GM23338 (cell line): ENCODE measurements around the gene CABLES1. TPM values are rescaled to one million over a fixed set of nuclear protein-coding genes. Genes with fewer than 3 reads are reported as not detected.

Experiments used
- ATAC-seq: fragments of 200-7000 bp; cut with Tn5 transposase; 3 replicates; pipeline ENCODE4 v1.9.1; 2020
- DNase-seq: peaks from one replicate; pipeline ENCODE4 v3.0.0-alpha.2; 2015; ENCODE audit warnings: low spot score
- H2AFZ ChIP-seq: fragments of 200-600 bp; sonication (generic); 2 replicates; pipeline ENCODE4 v1.8.0; 2016; ENCODE audit warnings: antibody characterized with exemption, mild to moderate bottlenecking, moderate library complexity
- H3F3A ChIP-seq: fragments of 200-600 bp; sonication (generic); replicated peaks from 2 replicates; pipeline ENCODE4 v1.8.0; 2017; ENCODE audit warnings: antibody characterized with exemption, mixed run types, low read depth
- H3K27ac ChIP-seq: fragments of 200-600 bp; sonication (generic); 2 replicates; pipeline ENCODE4 v1.6.1; 2016; ENCODE audit warnings: low read depth
- H3K27me3 ChIP-seq: fragments of 200-600 bp; sonication (generic); 2 replicates; pipeline ENCODE4 v1.8.0; 2016; ENCODE audit warnings: mild to moderate bottlenecking, mixed run types, moderate library complexity; ENCODE audit not compliant: insufficient read depth
- H3K36me3 ChIP-seq: fragments of 200-600 bp; sonication (generic); 2 replicates; pipeline ENCODE4 v1.8.0; 2016; ENCODE audit warnings: mild to moderate bottlenecking; ENCODE audit not compliant: insufficient read depth
- H3K4me1 ChIP-seq: fragments of 200-600 bp; sonication (generic); 2 replicates; pipeline ENCODE4 v1.8.0; 2016; ENCODE audit warnings: mild to moderate bottlenecking, moderate library complexity; ENCODE audit not compliant: insufficient read depth
- H3K4me2 ChIP-seq: fragments of 200-600 bp; sonication (generic); 2 replicates; pipeline ENCODE4 v1.7.1; 2017; ENCODE audit warnings: mixed run types
- H3K4me3 ChIP-seq: fragments of 200-600 bp; sonication (generic); 2 replicates; pipeline ENCODE4 v1.6.1; 2016; ENCODE audit warnings: mixed run types
- H3K79me2 ChIP-seq: fragments of 200-600 bp; sonication (generic); replicated peaks from 2 replicates; pipeline ENCODE4 v1.8.0; 2017; ENCODE audit warnings: mild to moderate bottlenecking; ENCODE audit not compliant: insufficient read depth
- H3K9me2 ChIP-seq: fragments of 200-600 bp; sonication (generic); 2 replicates; pipeline ENCODE4 v1.8.0; 2017; ENCODE audit not compliant: insufficient read depth
- H4K20me1 ChIP-seq: fragments of 200-600 bp; sonication (generic); replicated peaks from 2 replicates; pipeline ENCODE4 v1.8.0; 2017; ENCODE audit warnings: mild to moderate bottlenecking; ENCODE audit not compliant: insufficient read depth
- H3K27ac Mint-ChIP-seq: 2 replicates; pipeline ENCODE4 v1.8.0; 2020; ENCODE audit warnings: inconsistent platforms, mild to moderate bottlenecking, moderate library complexity, mixed read lengths
- H3K27me3 Mint-ChIP-seq: 3 replicates; pipeline ENCODE4 v1.8.0; 2022; ENCODE audit warnings: low read depth, mild to moderate bottlenecking, moderate library complexity, mixed read lengths, inconsistent platforms; ENCODE audit not compliant: insufficient read depth, poor library complexity
- H3K36me3 Mint-ChIP-seq: 3 replicates; pipeline ENCODE4 v1.8.0; 2021; ENCODE audit warnings: low read depth, mild to moderate bottlenecking, inconsistent platforms, moderate library complexity, mixed read lengths
- H3K4me1 Mint-ChIP-seq: 3 replicates; pipeline ENCODE4 v1.8.0; 2020; ENCODE audit warnings: mild to moderate bottlenecking, inconsistent platforms, mixed read lengths
- H3K4me3 Mint-ChIP-seq: 3 replicates; pipeline ENCODE4 v1.8.0; 2021; ENCODE audit warnings: moderate library complexity, mild to moderate bottlenecking, inconsistent platforms, mixed read lengths
- H3K9me3 Mint-ChIP-seq: 3 replicates; pipeline ENCODE4 v1.8.0; 2020; ENCODE audit warnings: moderate library complexity, mild to moderate bottlenecking, inconsistent platforms, mixed read lengths
- CREB1 ChIP-seq: fragments of 250-450 bp; sonication (Bioruptor Pico); IDR thresholded peaks from 2 replicates; pipeline ENCODE4 v1.5.0; 2020; ENCODE audit warnings: low read depth, mild to moderate bottlenecking, moderate library complexity
- EZH2 ChIP-seq: fragments of 200-600 bp; sonication (generic); IDR thresholded peaks from one replicate; pipeline ENCODE4 v1.8.0; 2017; ENCODE audit warnings: antibody characterized with exemption, mild to moderate bottlenecking, low read depth; ENCODE audit not compliant: unreplicated experiment
- EZH2phosphoT487 ChIP-seq: fragments of 200-600 bp; sonication (generic); IDR thresholded peaks from one replicate; pipeline ENCODE4 v1.8.1; 2018; ENCODE audit warnings: antibody characterized with exemption; ENCODE audit not compliant: unreplicated experiment
- polyA plus RNA-seq: library from polyadenylated mRNA; unstranded; fragments of >200 nt; fragmentation: Nextera tagmentation; extraction: Ambion mirVana; gene quantifications from 2 replicates; pipeline ENCODE4 v1.2.1, GENCODE V29; 2016
- total RNA-seq: library from RNA; depleted of rRNA; stranded (reverse); fragments of >200 nt; shearing (Covaris generic); gene quantifications from 2 replicates; pipeline ENCODE4 v1.2.3, GENCODE V29; 2014
- TF ChIP-seq, protein P1 (sequence below): fragments of 250-450 bp; sonication (Bioruptor Pico); IDR thresholded peaks from 2 replicates; pipeline ENCODE4 v1.5.0; 2020; ENCODE audit warnings: mild to moderate bottlenecking, moderate library complexity
- TF ChIP-seq, protein P2 (sequence below): IDR thresholded peaks from one replicate; pipeline ENCODE4 v1.6.1; 2018; ENCODE audit warnings: antibody characterized with exemption; ENCODE audit not compliant: unreplicated experiment

The CABLES1 gene
- total and polyA plus RNA-seq, 2 experiments from 2014 or later, result 2.6 to 12.4 TPM

DNA sequence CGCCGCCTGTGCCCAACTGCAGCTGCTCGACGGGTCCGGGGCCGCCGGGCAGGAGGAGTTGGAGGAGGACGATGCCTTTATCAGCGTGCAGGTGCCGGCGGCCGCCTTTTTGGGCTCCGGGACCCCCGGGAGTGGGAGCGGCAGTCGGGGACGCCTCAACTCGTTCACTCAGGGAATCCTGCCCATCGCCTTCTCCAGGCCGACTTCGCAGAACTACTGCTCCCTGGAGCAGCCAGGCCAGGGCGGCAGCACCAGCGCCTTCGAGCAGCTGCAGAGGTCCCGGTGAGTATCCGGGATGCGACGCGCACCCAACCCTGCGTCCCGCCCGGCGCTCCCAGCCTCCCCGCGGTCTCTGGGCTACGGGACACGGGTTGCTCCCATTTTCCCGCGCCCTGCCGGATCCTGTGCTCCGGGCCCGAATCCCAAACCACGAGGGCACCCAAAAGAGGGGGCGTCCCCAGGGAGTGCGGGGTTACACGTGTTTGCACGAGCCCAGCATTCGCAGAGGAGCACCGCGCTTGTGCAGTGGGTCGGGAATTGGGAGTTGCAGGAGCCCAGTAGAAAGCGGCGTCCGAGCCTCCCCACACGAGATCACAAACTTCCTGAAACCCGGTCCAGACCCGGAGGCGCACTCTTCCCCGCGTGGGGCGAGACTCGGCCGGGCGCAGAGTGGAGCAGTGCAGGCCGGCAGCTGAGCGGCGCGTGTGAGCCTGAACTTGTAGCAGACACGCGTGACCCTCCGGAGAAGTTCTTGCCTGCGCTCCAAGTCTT is 1.2 kb downstream of the CABLES1 start:
- Mint-ChIP-seq H3K4me3 (peak overlapping the region; percentile 81), H3K27ac (no peak overlapping the region), H3K9me3 (no peaks in the 10 kb centered on the region), H3K36me3 (peaks cover 8% of the 10 kb centered on the region; the same call in 2 of the 3 replicates), H3K27me3 (peaks cover 27% of the 10 kb centered on the region), H3K4me1 (peaks cover 54% of the 10 kb centered on the region)
- Histone ChIP-seq H3K27ac (no peak overlapping the region), H4K20me1 (peaks cover 9% of the 10 kb centered on the region; the same call in 1 of the 2 replicates), H3K9me2 (no peaks in the 10 kb centered on the region), H2AFZ (0 out of 2 replicates have a peak overlapping the region, but pooled peaks have one; percentile 81), H3K4me3 (peak overlapping the region; percentile 60), H3K4me1 (peaks cover 37% of the 10 kb centered on the region), H3K4me2 (peak overlapping the region; percentile 78), H3K36me3 (no peaks in the 10 kb centered on the region; the same call in 1 of the 2 replicates), H3K27me3 (peaks cover 22% of the 10 kb centered on the region), H3K79me2 (peaks cover 53% of the 10 kb centered on the region), H3F3A (peaks cover 8% of the 10 kb centered on the region)
- TF ChIP-seq, protein P1, sequence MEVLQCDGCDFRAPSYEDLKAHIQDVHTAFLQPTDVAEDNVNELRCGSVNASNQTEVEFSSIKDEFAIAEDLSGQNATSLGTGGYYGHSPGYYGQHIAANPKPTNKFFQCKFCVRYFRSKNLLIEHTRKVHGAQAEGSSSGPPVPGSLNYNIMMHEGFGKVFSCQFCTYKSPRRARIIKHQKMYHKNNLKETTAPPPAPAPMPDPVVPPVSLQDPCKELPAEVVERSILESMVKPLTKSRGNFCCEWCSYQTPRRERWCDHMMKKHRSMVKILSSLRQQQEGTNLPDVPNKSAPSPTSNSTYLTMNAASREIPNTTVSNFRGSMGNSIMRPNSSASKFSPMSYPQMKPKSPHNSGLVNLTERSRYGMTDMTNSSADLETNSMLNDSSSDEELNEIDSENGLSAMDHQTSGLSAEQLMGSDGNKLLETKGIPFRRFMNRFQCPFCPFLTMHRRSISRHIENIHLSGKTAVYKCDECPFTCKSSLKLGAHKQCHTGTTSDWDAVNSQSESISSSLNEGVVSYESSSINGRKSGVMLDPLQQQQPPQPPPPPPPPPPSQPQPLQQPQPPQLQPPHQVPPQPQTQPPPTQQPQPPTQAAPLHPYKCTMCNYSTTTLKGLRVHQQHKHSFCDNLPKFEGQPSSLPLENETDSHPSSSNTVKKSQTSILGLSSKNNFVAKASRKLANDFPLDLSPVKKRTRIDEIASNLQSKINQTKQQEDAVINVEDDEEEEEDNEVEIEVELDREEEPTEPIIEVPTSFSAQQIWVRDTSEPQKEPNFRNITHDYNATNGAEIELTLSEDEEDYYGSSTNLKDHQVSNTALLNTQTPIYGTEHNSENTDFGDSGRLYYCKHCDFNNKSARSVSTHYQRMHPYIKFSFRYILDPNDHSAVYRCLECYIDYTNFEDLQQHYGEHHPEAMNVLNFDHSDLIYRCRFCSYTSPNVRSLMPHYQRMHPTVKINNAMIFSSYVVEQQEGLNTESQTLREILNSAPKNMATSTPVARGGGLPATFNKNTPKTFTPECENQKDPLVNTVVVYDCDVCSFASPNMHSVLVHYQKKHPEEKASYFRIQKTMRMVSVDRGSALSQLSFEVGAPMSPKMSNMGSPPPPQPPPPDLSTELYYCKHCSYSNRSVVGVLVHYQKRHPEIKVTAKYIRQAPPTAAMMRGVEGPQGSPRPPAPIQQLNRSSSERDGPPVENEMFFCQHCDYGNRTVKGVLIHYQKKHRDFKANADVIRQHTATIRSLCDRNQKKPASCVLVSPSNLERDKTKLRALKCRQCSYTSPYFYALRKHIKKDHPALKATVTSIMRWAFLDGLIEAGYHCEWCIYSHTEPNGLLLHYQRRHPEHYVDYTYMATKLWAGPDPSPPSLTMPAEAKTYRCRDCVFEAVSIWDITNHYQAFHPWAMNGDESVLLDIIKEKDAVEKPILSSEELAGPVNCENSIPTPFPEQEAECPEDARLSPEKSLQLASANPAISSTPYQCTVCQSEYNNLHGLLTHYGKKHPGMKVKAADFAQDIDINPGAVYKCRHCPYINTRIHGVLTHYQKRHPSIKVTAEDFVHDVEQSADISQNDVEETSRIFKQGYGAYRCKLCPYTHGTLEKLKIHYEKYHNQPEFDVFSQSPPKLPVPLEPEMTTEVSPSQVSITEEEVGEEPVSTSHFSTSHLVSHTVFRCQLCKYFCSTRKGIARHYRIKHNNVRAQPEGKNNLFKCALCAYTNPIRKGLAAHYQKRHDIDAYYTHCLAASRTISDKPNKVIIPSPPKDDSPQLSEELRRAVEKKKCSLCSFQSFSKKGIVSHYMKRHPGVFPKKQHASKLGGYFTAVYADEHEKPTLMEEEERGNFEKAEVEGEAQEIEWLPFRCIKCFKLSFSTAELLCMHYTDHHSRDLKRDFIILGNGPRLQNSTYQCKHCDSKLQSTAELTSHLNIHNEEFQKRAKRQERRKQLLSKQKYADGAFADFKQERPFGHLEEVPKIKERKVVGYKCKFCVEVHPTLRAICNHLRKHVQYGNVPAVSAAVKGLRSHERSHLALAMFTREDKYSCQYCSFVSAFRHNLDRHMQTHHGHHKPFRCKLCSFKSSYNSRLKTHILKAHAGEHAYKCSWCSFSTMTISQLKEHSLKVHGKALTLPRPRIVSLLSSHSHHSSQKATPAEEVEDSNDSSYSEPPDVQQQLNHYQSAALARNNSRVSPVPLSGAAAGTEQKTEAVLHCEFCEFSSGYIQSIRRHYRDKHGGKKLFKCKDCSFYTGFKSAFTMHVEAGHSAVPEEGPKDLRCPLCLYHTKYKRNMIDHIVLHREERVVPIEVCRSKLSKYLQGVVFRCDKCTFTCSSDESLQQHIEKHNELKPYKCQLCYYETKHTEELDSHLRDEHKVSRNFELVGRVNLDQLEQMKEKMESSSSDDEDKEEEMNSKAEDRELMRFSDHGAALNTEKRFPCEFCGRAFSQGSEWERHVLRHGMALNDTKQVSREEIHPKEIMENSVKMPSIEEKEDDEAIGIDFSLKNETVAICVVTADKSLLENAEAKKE (CRISPR knock-in tag), result no peak
- TF ChIP-seq, protein P2, sequence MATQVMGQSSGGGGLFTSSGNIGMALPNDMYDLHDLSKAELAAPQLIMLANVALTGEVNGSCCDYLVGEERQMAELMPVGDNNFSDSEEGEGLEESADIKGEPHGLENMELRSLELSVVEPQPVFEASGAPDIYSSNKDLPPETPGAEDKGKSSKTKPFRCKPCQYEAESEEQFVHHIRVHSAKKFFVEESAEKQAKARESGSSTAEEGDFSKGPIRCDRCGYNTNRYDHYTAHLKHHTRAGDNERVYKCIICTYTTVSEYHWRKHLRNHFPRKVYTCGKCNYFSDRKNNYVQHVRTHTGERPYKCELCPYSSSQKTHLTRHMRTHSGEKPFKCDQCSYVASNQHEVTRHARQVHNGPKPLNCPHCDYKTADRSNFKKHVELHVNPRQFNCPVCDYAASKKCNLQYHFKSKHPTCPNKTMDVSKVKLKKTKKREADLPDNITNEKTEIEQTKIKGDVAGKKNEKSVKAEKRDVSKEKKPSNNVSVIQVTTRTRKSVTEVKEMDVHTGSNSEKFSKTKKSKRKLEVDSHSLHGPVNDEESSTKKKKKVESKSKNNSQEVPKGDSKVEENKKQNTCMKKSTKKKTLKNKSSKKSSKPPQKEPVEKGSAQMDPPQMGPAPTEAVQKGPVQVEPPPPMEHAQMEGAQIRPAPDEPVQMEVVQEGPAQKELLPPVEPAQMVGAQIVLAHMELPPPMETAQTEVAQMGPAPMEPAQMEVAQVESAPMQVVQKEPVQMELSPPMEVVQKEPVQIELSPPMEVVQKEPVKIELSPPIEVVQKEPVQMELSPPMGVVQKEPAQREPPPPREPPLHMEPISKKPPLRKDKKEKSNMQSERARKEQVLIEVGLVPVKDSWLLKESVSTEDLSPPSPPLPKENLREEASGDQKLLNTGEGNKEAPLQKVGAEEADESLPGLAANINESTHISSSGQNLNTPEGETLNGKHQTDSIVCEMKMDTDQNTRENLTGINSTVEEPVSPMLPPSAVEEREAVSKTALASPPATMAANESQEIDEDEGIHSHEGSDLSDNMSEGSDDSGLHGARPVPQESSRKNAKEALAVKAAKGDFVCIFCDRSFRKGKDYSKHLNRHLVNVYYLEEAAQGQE, result no peak
- TF ChIP-seq CREB1 (CRISPR knock-in tag) (no peak), EZH2phosphoT487 (no peak), EZH2 (peak; percentile 7)
- ATAC-seq, result peak; percentile 10
- peak; percentile 56 for DNase-seq
